ENCODE results near the gene GPR61.

Gene GPR61

GRCh38 chr1:109541102-109541501 lies 1.4 kb downstream of the GPR61 start:
- POLR2A ChIA-PET, result interaction anchor here (1.5 kb wide), 1 partner anchor 51 kb away, joined by 3 read pairs; no protein-coding TSS in a partner anchor
- CTCF ChIA-PET, result interaction anchor here (1.5 to 26.3 kb wide), 7 partner anchors 8 to 443 kb away, joined by 4 to 2790 read pairs (median 194); partner anchors contain the start of genes AHCYL1, AMIGO1, ATXN7L2 and CYB561D1
- H3K4me3 ChIP-seq (ENCODE audit: low read depth, low read length), result no peak overlapping the region
- no peak for TF ChIP-seq CTCF (IDR thresholded peaks at IDR 0.05; ENCODE audit: insufficient read depth, low read length, missing control alignments)
- no peak for DNase-seq (ENCODE audit: low read depth, low spot score)

GRCh38 chr1:109542657-109543056 lies 3.0 kb downstream of the GPR61 start:
- H3K4me3 ChIP-seq (ENCODE audit: low read depth, low read length), result no peak overlapping the region
- DNase-seq (ENCODE audit: low read depth, low spot score), result no peak
- POLR2A ChIA-PET, result no interaction called here
- TF ChIP-seq CTCF (IDR thresholded peaks at IDR 0.05; ENCODE audit: insufficient read depth, low read length, missing control alignments), result no peak
- CTCF ChIA-PET, result interaction anchor here (8.4 to 26.3 kb wide), 4 partner anchors 10 to 231 kb away, joined by 194 to 2790 read pairs (median 379); partner anchors contain the start of genes AMIGO1, ATXN7L2 and CYB561D1

- ChIA-PET CTCF (interaction anchor here (4.3 to 26.3 kb wide), 5 partner anchors 10 to 441 kb away, joined by 38 to 2790 read pairs (median 377); partner anchors contain the start of genes AHCYL1, AMIGO1, ATXN7L2 and CYB561D1), POLR2A (no interaction called here)
- H3K4me3 ChIP-seq (ENCODE audit: low read depth, low read length), result no peak overlapping the region
- no peak for DNase-seq (ENCODE audit: low read depth, low spot score)
- no peak for TF ChIP-seq CTCF (IDR thresholded peaks at IDR 0.05; ENCODE audit: insufficient read depth, low read length, missing control alignments)
Observed at GRCh38 chr1:109543283-109543987, 3.8 kb downstream of the GPR61 start.

- POLR2A ChIA-PET, result no interaction called here
- TF ChIP-seq CTCF (IDR thresholded peaks at IDR 0.05; ENCODE audit: insufficient read depth, low read length, missing control alignments), result no peak
Observed at GRCh38 chr1:109543988-109544735, 4.5 kb downstream of the GPR61 start.

GRCh38 chr1:109546311-109547109 lies 6.8 kb downstream of the GPR61 start:
- TF ChIP-seq CTCF (IDR thresholded peaks at IDR 0.05; ENCODE audit: insufficient read depth, low read length, missing control alignments), result peak; percentile 78

More at GRCh38 chr1:109543988-109544735, 4.5 kb downstream of the GPR61 start:
- CTCF ChIA-PET, result interaction anchor here (2.8 to 26.3 kb wide), 6 partner anchors 11 to 467 kb away, joined by 13 to 2790 read pairs (median 286); partner anchors contain the start of genes AHCYL1, AMIGO1, ATXN7L2 and CYB561D1
- H3K4me3 ChIP-seq (ENCODE audit: low read depth, low read length), result no peak overlapping the region
- DNase-seq (ENCODE audit: low read depth, low spot score), result no peak

More at GRCh38 chr1:109546311-109547109, 6.8 kb downstream of the GPR61 start:
- H3K4me3 ChIP-seq (ENCODE audit: low read depth, low read length), result peak overlapping the region; percentile 95
- DNase-seq (ENCODE audit: low read depth, low spot score), result peak; percentile 40
- POLR2A ChIA-PET, result interaction anchor here (0.8 to 1.9 kb wide), 4 partner anchors 23 to 438 kb away, joined by 3 to 7 read pairs (median 4); partner anchors contain the start of gene AHCYL1
- CTCF ChIA-PET, result interaction anchor here (0.5 to 26.3 kb wide), 45 partner anchors 12 to 657 kb away, joined by 3 to 2790 read pairs (median 5); partner anchors contain the start of genes AHCYL1, AMIGO1, AMPD2 and ATXN7L2
